Esophagus muscularis mucosa (tissue), 4 donors: Measurements from ENCODE around the gene CIB1. TPM values are rescaled to one million over a fixed set of nuclear protein-coding genes. Genes with fewer than 3 reads are reported as not detected.
"Not testable (repeated sequence)": the region's sequence is repeated elsewhere in the genome, so short reads cannot be mapped to it uniquely, and the experiment has no call there.

Experiments
- DNase-seq: peaks from one replicate; pipeline ENCODE4 v3.0.0-alpha.2; 2017; ENCODE audit errors: extremely low spot score
- H3K27ac ChIP-seq, 4 donors: fragments of 200-600 bp; sonication (generic); replicated peaks in 1 of 4; 1 replicate in 3 of 4; 2 replicates in 1 of 4; pipeline ENCODE4 v1.5.1; 2016 to 2019; ENCODE audit warnings: mild to moderate bottlenecking in 1 of 4
- H3K27me3 ChIP-seq, 4 donors: fragments of 200-600 bp; sonication (generic); one replicate each; pipeline versions ENCODE4 v1.5.1 to v1.6.0; 2016 to 2019
- H3K36me3 ChIP-seq, 4 donors: fragments of 200-600 bp; sonication (generic); one replicate each; pipeline ENCODE4 v1.5.1; 2016 to 2019
- H3K4me1 ChIP-seq, 4 donors: fragments of 200-600 bp; sonication (generic); one replicate each; pipeline ENCODE4 v1.5.1; 2016 to 2019
- H3K4me3 ChIP-seq, 4 donors: fragments of 200-600 bp; sonication (generic); 1 replicate in 2 of 4; 2 replicates in 2 of 4; pipeline ENCODE4 v1.5.1; 2016 to 2019; ENCODE audit warnings: mild to moderate bottlenecking in 4 of 4, moderate library complexity in 1 of 4
- H3K9me3 ChIP-seq, 4 donors: fragments of 200-600 bp; sonication (generic); 1 replicate in 3 of 4; 2 replicates in 1 of 4; pipeline ENCODE4 v1.5.1; 2016 to 2019
- CTCF ChIP-seq, 3 experiments: fragments of 200-600 bp in 2 of 3; fragments of 450-650 bp in 1 of 3; sonication (generic) in 2 of 3; IDR thresholded peaks; one replicate each; pipeline ENCODE4 v1.5.1; 2017 to 2019; ENCODE audit warnings: antibody characterized with exemption in 3 of 3, mild to moderate bottlenecking in 2 of 3, moderate library complexity in 1 of 3
- EP300 ChIP-seq: sonication (generic); formaldehyde crosslinking; IDR thresholded peaks from one replicate; pipeline ENCODE4 v1.6.1; 2017; ENCODE audit warnings: antibody characterized with exemption
- POLR2A ChIP-seq: fragments of 450-650 bp; IDR thresholded peaks from one replicate; pipeline ENCODE4 v1.6.1; 2017; ENCODE audit warnings: antibody characterized with exemption, moderate library complexity, mild to moderate bottlenecking, low read depth
- POLR2AphosphoS5 ChIP-seq, 2 donors: sonication (generic); formaldehyde crosslinking; IDR thresholded peaks; one replicate each; pipeline ENCODE4 v1.6.1; 2017; ENCODE audit warnings: antibody characterized with exemption in 2 of 2
- WGBS: methylation state at CpG from one replicate; pipeline ENCODE4 v1.1.5; 2018; 5-methylcytosine and 5-hydroxymethylcytosine counted together
- intact Hi-C: fragments of 100-400 bp; cut with DNase I; formaldehyde crosslinking; loops from one replicate; pipeline ENCODE4 v1.15.1; 2023
- total RNA-seq, 4 donors: library from RNA; depleted of rRNA; stranded (reverse); fragments of >200 nt; gene quantifications; one replicate each; pipeline versions ENCODE4 v1.1.0 to v1.2.1, GENCODE V29; 2016

CIB1 gene
- total RNA-seq, 4 donors from 2014 or later: 27.2 to 49.0 (median 33.8) TPM

GRCh38 chr15:90188914-90189748, 44.6 kb downstream of the CIB1 start:
- Histone ChIP-seq H3K4me3 (no peak overlapping the region), H3K9me3 (no peaks in the 10 kb centered on the region), H3K27ac (peak overlapping the region; percentile 94 to 100 (median 97)), H3K27me3 (peaks cover 0 to 4% (median 1%) of the 10 kb centered on the region in 4 donors), H3K4me1 (peaks cover 52 to 100% (median 96%) of the 10 kb centered on the region in 4 donors), H3K36me3 (no peaks in the 10 kb centered on the region)
- 72% methylated on average over 8 of the region's 8 CpGs for WGBS
- DNase-seq: no peak
- TF ChIP-seq CTCF (IDR thresholded peaks at IDR 0.05) (no peak), POLR2AphosphoS5 (IDR thresholded peaks at IDR 0.05) (no peak), EP300 (no peak), POLR2A (no peak)
- intact Hi-C loops: no loop called here

- H3K36me3 ChIP-seq, DNase-seq, H3K4me3 ChIP-seq, H3K27me3 ChIP-seq, intact Hi-C loops, H3K9me3 ChIP-seq: not testable (repeated sequence)
- H3K4me1 ChIP-seq: peaks cover 49 to 99% (median 96%) of the 10 kb centered on the region in 4 donors
- 93% methylated on average over 7 of the region's 7 CpGs for WGBS
- H3K27ac ChIP-seq: peak overlapping the region; percentile 94 to 100 (median 97)
Measured at GRCh38 chr15:90188065-90188464, 45.7 kb downstream of the CIB1 start.

GRCh38 chr15:90187257-90187868, 46.4 kb downstream of the CIB1 start:
- Histone ChIP-seq H3K27ac (peak overlapping the region; percentile 94 to 100 (median 97)), H3K4me1 (peaks cover 42 to 99% (median 95%) of the 10 kb centered on the region in 4 donors)
- intact Hi-C loops: no loop called here

GRCh38 chr15:90184786-90185704, 48.7 kb downstream of the CIB1 start:
- Histone ChIP-seq H3K27ac (peak overlapping the region; percentile 94 to 100 (median 97)), H3K9me3 (no peaks in the 10 kb centered on the region), H3K4me1 (peaks cover 23 to 97% (median 84%) of the 10 kb centered on the region in 4 donors), H3K4me3 (peak overlapping the region; percentile 73 to 95 (median 86)), H3K27me3 (peaks cover 0 to 4% (median 1%) of the 10 kb centered on the region in 4 donors), H3K36me3 (no peaks in the 10 kb centered on the region)
- peak; percentile 72 for TF ChIP-seq POLR2A
- TF ChIP-seq CTCF (IDR thresholded peaks at IDR 0.05): peak in 1 of 3 experiments; percentile 2
- TF ChIP-seq EP300: peak; percentile 10
- TF ChIP-seq POLR2AphosphoS5 (IDR thresholded peaks at IDR 0.05): peak; percentile 22 to 88
- intact Hi-C loops: no loop called here
- no peak for DNase-seq
- 12% methylated on average over 12 of the region's 67 CpGs for WGBS

More at GRCh38 chr15:90187257-90187868, 46.4 kb downstream of the CIB1 start:
- Histone ChIP-seq H3K4me3 (no peak overlapping the region), H3K9me3 (no peaks in the 10 kb centered on the region), H3K36me3 (no peaks in the 10 kb centered on the region), H3K27me3 (peaks cover 0 to 4% (median 1%) of the 10 kb centered on the region in 4 donors)
- WGBS: 43% methylated on average over 8 of the region's 8 CpGs
- DNase-seq: no peak
- TF ChIP-seq CTCF (IDR thresholded peaks at IDR 0.05) (no peak), POLR2AphosphoS5 (IDR thresholded peaks at IDR 0.05) (no peak), POLR2A (no peak), EP300 (no peak)
